HFF-Myc (cell line): ENCODE measurements around the gene RDH14.
A peak's percentile ranks its signal among the peaks of the same experiment; 100 is the strongest.

Experiments
- DNase-seq: peaks from one replicate; pipeline ENCODE4 v3.0.0-alpha.2; 2011; ENCODE audit warnings: low read depth; ENCODE audit errors: extremely low read depth
- H3K4me3 ChIP-seq: replicated peaks from 2 replicates; pipeline ENCODE4 v1.5.1; 2011; ENCODE audit warnings: low read depth, mild to moderate bottlenecking, control low read depth, low read length
- TF ChIP-seq, protein P1 (sequence below): IDR thresholded peaks from 2 replicates; pipeline ENCODE4 v1.5.1; 2012; ENCODE audit warnings: mild to moderate bottlenecking, low read depth, low read length, control low read depth; ENCODE audit errors: missing control alignments

RDH14 gene

DNA sequence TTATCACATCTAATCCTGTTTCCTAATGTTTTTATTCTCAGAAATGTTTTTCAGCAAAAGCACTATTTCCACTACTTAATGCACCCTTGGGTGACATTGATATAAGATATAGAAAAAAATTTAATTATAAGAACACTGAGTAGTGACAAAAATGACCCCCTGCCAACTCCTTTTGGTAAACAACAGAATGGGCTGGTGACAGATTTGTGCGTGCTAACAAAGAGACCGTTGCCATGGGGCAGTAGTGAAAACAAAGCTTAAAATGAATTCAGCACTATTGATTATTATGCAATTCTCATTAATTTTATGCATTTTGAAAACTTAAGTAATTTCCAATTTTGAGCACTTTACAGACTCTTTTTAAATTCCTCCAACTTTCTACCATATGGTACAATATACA is 33.1 kb downstream of the RDH14 start:
- TF ChIP-seq, protein P1, sequence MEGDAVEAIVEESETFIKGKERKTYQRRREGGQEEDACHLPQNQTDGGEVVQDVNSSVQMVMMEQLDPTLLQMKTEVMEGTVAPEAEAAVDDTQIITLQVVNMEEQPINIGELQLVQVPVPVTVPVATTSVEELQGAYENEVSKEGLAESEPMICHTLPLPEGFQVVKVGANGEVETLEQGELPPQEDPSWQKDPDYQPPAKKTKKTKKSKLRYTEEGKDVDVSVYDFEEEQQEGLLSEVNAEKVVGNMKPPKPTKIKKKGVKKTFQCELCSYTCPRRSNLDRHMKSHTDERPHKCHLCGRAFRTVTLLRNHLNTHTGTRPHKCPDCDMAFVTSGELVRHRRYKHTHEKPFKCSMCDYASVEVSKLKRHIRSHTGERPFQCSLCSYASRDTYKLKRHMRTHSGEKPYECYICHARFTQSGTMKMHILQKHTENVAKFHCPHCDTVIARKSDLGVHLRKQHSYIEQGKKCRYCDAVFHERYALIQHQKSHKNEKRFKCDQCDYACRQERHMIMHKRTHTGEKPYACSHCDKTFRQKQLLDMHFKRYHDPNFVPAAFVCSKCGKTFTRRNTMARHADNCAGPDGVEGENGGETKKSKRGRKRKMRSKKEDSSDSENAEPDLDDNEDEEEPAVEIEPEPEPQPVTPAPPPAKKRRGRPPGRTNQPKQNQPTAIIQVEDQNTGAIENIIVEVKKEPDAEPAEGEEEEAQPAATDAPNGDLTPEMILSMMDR, result no peak
- no peak overlapping the region for H3K4me3 ChIP-seq
- no peak for DNase-seq

DNA sequence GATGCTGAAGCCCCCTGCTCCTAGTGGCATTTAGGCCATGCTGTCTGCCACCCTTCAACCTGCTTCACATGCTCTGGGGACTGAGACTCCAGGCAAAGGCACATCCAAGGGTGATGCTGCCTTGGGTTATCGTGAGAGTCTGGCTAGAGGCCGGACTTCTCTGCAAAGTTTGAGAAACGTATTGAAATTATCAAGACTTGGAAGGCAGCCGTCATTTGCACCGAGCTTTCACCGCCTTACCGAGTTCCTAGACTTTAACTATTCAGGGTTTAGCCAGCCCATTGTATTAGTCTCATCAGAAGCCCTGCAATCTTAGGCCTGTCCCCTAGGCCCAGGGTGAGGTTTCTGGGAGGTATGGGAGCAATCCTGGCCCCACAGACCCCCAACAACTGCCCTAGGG is 34.0 kb downstream of the RDH14 start:
- DNase-seq, result no peak
- TF ChIP-seq, protein P1, result no peak
- H3K4me3 ChIP-seq, result no peak overlapping the region

DNA sequence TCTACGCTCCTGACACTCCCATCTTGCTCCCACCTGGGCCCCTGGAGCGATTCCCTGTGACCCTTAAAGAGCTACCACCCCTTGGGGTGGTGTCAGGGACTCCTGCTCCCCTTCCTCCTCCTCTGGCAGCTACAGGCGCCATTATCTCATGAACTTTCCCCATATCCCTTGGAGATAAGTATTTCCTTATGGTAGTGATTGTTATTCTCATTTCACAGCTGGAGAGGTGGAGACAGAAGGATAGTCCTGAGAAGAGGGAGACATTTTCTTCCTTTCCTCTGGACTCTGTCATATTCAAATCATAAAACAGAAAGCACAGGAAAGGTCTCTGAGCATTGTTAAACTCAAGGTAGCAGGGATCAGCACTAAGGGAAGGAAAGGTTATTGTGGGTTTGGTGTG is 34.6 kb downstream of the RDH14 start:
- DNase-seq, result no peak
- TF ChIP-seq, protein P1, result no peak

DNA sequence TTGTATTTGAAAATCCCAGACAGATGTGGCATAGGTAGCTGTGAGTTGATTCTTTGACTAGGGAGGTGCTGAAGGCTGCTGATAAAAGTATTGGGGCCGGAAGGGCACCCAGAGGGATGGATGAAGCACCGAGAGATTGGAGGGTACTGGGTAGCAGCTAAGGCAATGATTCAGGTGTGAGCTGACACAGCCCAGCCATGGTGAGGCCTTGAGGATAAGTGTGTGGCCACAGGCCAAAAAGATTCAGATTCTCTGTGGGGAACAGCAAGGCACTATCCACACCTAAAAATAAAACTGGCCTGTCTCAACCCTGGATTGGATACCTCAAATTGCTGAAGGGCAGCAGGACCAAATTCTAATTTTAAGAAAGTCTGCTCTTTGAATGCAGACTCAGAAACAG is 35.2 kb downstream of the RDH14 start:
- no peak for DNase-seq
- no peak overlapping the region for H3K4me3 ChIP-seq
- TF ChIP-seq, protein P1, result no peak

More for the DNA sequence above, 34.6 kb downstream of the RDH14 start:
- no peak overlapping the region for H3K4me3 ChIP-seq

DNA sequence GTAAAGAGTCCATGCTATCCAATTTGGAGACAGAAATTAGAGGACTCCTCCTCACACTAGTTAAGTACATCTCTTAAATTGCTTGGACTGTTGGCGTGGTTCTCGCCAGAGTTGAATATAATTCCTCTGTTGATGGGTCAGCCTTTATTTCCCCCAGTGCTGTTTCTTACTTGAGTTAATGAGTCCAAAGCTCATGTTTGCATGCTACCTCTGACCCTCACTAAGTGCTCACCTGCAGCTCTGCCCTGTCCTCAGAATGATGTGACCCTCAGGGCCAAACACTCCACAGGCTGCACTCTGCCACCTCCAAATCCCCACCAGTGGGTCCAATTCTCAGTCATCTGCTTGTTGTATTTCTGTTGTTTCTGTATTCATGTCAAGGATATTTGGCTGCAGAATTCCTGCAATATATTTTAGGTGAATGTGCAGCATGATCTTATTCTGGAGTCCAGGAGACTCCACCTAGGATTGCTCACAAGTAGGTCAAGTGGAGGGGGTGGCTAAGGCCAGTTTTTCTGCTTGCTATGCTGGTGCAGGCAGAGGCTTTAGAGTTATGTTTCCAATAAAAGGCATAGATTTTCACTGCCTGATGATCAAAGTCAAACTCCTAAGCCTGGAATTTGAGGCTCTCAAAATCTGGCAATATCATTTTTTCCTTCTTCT is 37.8 kb downstream of the RDH14 start:
- no peak overlapping the region for H3K4me3 ChIP-seq
- TF ChIP-seq, protein P1, result no peak
- DNase-seq, result no peak

DNA sequence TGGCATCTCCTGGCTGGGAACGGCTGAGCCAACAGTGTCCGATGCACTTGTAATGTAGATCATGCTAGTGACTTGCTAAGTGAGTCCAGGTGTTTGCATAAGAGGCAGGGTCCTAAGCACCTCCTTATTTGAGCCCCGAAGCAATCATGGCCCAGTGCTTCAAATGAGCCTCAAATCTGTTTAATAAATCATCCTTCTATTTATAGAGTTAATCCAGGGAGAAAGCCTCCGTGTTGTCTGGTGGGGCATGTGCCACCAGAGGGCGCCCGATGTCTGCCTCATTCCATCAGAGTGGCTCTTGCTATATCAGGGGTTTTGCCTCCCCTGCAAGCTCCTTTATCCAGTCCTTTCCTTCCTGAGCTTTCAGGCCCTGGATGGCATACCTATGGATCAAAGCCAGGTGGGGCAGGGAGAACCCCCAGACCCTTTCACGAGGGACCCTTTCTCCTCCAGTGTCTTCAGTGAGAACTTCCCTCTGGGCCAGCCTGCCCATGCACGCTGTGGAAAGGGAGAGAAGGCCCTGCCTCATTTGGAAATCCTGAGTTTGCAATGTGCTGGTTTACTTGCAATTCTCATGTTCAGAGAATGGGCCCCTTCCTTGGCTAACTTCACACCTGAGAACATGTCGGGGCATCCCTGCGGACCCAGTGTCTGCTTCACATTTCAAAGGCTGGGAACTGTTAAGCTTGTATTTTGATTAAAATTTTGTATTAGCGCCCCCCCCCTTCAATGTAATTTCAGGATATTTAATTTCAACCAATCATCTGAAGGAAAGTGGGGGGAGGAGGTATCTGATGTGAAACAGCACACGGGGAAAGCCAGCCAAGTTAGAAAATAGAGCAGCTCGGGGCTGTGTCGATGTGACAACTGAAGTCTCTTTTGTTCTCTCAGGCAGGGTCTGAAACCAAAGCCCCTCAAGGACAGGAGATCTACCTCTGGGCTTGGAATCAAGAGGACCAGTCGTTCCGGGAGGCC is 39.7 kb downstream of the RDH14 start:
- DNase-seq, result peak; percentile 62
- TF ChIP-seq, protein P1, result peak; percentile 91
- H3K4me3 ChIP-seq, result no peak overlapping the region
